Effector memory CD4-positive, alpha-beta T cell (primary cell): ENCODE results near the gene IL17REL.
"Not testable (repeated sequence)": the region's sequence is repeated elsewhere in the genome, so short reads cannot be mapped to it uniquely, and the experiment has no call there.

ENCODE experiments used
- DNase-seq, 3 donors: peaks; one replicate each; pipeline ENCODE4 v3.0.0-alpha.2; 2020
- H3K27ac ChIP-seq: 2 replicates; pipeline ENCODE4 v1.7.0; 2013; ENCODE audit warnings: mild to moderate bottlenecking, low read length, moderate library complexity; ENCODE audit not compliant: insufficient read depth, poor library complexity, severe bottlenecking
- H3K27me3 ChIP-seq: replicated peaks from 2 replicates; pipeline ENCODE4 v1.7.0; 2013; ENCODE audit warnings: mild to moderate bottlenecking, low read length; ENCODE audit not compliant: insufficient read depth, control insufficient read depth, poor library complexity, severe bottlenecking
- H3K36me3 ChIP-seq: 2 replicates; pipeline ENCODE4 v1.7.0; 2013; ENCODE audit warnings: mild to moderate bottlenecking, low read length, moderate library complexity; ENCODE audit not compliant: control insufficient read depth, insufficient read depth
- H3K4me1 ChIP-seq: 2 replicates; pipeline ENCODE4 v1.7.0; 2013; ENCODE audit warnings: low read length, mild to moderate bottlenecking; ENCODE audit not compliant: control insufficient read depth, insufficient read depth, poor library complexity, severe bottlenecking
- H3K4me3 ChIP-seq: 2 replicates; pipeline ENCODE4 v1.7.0; 2013; ENCODE audit warnings: low read length, low read depth, mild to moderate bottlenecking; ENCODE audit not compliant: insufficient read depth, poor library complexity, severe bottlenecking
- H3K9me3 ChIP-seq: 2 replicates; pipeline ENCODE4 v1.7.0; 2013; ENCODE audit warnings: mild to moderate bottlenecking, low read length, moderate library complexity; ENCODE audit not compliant: control insufficient read depth

IL17REL gene

GRCh38 chr22:49996119-49996517 lies 16.4 kb downstream of the IL17REL start:
- Histone ChIP-seq H3K4me3 (no peak overlapping the region), H3K4me1 (peaks cover 4% of the 10 kb centered on the region), H3K27ac (no peak overlapping the region), H3K27me3 (no peaks in the 10 kb centered on the region), H3K36me3 (no peaks in the 10 kb centered on the region), H3K9me3 (no peaks in the 10 kb centered on the region)
- DNase-seq, result no peak

GRCh38 chr22:49995361-49996118 lies 17.0 kb downstream of the IL17REL start:
- no peak for DNase-seq
- no peaks in the 10 kb centered on the region for H3K27me3 ChIP-seq
- no peaks in the 10 kb centered on the region for H3K36me3 ChIP-seq
- no peak overlapping the region for H3K27ac ChIP-seq
- H3K9me3 ChIP-seq, result no peaks in the 10 kb centered on the region
- no peak overlapping the region for H3K4me3 ChIP-seq
- peaks cover 4% of the 10 kb centered on the region for H3K4me1 ChIP-seq

- H3K27ac ChIP-seq, result no peak overlapping the region
- no peaks in the 10 kb centered on the region for H3K9me3 ChIP-seq
- no peaks in the 10 kb centered on the region for H3K36me3 ChIP-seq
- no peak overlapping the region for H3K4me3 ChIP-seq
- no peak for DNase-seq
- H3K4me1 ChIP-seq, result peaks cover 4% of the 10 kb centered on the region
- H3K27me3 ChIP-seq, result no peaks in the 10 kb centered on the region
These were observed 17.6 kb downstream of the IL17REL start for GRCh38 chr22:49995041-49995360.

- H3K9me3 ChIP-seq, result no peaks in the 10 kb centered on the region
- no peaks in the 10 kb centered on the region for H3K36me3 ChIP-seq
- H3K27me3 ChIP-seq, result no peaks in the 10 kb centered on the region
- H3K4me3 ChIP-seq, result no peak overlapping the region
- peaks cover 4% of the 10 kb centered on the region for H3K4me1 ChIP-seq
- no peak for DNase-seq
- no peak overlapping the region for H3K27ac ChIP-seq
These were observed 18.1 kb downstream of the IL17REL start for GRCh38 chr22:49994361-49995040.

- H3K4me3 ChIP-seq, result no peak overlapping the region
- no peaks in the 10 kb centered on the region for H3K9me3 ChIP-seq
- no peak overlapping the region for H3K27ac ChIP-seq
- H3K4me1 ChIP-seq, result peaks cover 4% of the 10 kb centered on the region
- no peaks in the 10 kb centered on the region for H3K36me3 ChIP-seq
- DNase-seq, result no peak
- H3K27me3 ChIP-seq, result no peaks in the 10 kb centered on the region
These were observed 18.8 kb downstream of the IL17REL start for GRCh38 chr22:49993649-49994360.

- Histone ChIP-seq H3K36me3 (no peaks in the 10 kb centered on the region), H3K4me3 (no peak overlapping the region), H3K4me1 (peaks cover 4% of the 10 kb centered on the region), H3K9me3 (no peaks in the 10 kb centered on the region), H3K27ac (no peak overlapping the region), H3K27me3 (no peaks in the 10 kb centered on the region)
- peak in 1 of 3 donors; percentile 44 for DNase-seq
These were observed 19.5 kb downstream of the IL17REL start for GRCh38 chr22:49992921-49993648.

GRCh38 chr22:49991907-49992533 lies 20.5 kb downstream of the IL17REL start:
- Histone ChIP-seq H3K36me3 (no peaks in the 10 kb centered on the region), H3K4me1 (peaks cover 4% of the 10 kb centered on the region), H3K4me3 (no peak overlapping the region), H3K27me3 (no peaks in the 10 kb centered on the region), H3K9me3 (no peaks in the 10 kb centered on the region), H3K27ac (no peak overlapping the region)
- DNase-seq, result no peak

- no peak for DNase-seq
- no peak overlapping the region for H3K4me3 ChIP-seq
- no peak overlapping the region for H3K27ac ChIP-seq
- H3K4me1 ChIP-seq, result peaks cover 4% of the 10 kb centered on the region
- H3K9me3 ChIP-seq, result peaks cover 3% of the 10 kb centered on the region
- no peaks in the 10 kb centered on the region for H3K36me3 ChIP-seq
- H3K27me3 ChIP-seq, result no peaks in the 10 kb centered on the region
These were observed 21.4 kb downstream of the IL17REL start for GRCh38 chr22:49991167-49991566.

GRCh38 chr22:49989826-49990225 lies 22.7 kb downstream of the IL17REL start:
- DNase-seq, H3K9me3 ChIP-seq, H3K36me3 ChIP-seq, H3K27me3 ChIP-seq, H3K4me1 ChIP-seq, H3K4me3 ChIP-seq, H3K27ac ChIP-seq: not testable (repeated sequence)
